HEK293T (cell line): ENCODE measurements around the gene MYD88.

Experiments used
- FOXM1 ChIP-seq: fragments of 450-650 bp; IDR thresholded peaks from 2 replicates; pipeline ENCODE4 v1.6.1; 2017; ENCODE audit warnings: mild to moderate bottlenecking, borderline replicate concordance
- HDGF ChIP-seq: fragments of 450-650 bp; IDR thresholded peaks from 2 replicates; pipeline ENCODE4 v1.6.1; 2017; ENCODE audit warnings: antibody characterized with exemption, borderline replicate concordance
- NFRKB ChIP-seq: fragments of 450-650 bp; IDR thresholded peaks from 2 replicates; pipeline ENCODE4 v1.6.1; 2016; ENCODE audit warnings: mild to moderate bottlenecking, moderate library complexity
- PKNOX1 ChIP-seq: fragments of 450-650 bp; IDR thresholded peaks from 2 replicates; pipeline ENCODE4 v1.6.1; 2016
- SP1 ChIP-seq: fragments of 450-650 bp; IDR thresholded peaks from 2 replicates; pipeline ENCODE4 v1.6.1; 2017
- SUZ12 ChIP-seq: fragments of 450-650 bp; IDR thresholded peaks from 2 replicates; pipeline ENCODE4 v1.6.1; 2016; ENCODE audit warnings: mild to moderate bottlenecking
- ZNF384 ChIP-seq: fragments of 450-650 bp; IDR thresholded peaks from 2 replicates; pipeline ENCODE4 v1.6.1; 2016

- TF ChIP-seq SUZ12 (no peak), ZNF384 (no peak), FOXM1 (no peak), SP1 (no peak), HDGF (no peak), NFRKB (no peak), PKNOX1 (no peak)
Measured at GRCh38 chr3:38151667-38152265, 13.3 kb downstream of the MYD88 start.
